GM20000 (cell line): ENCODE measurements around the gene CCS.

Source experiments
- DNase-seq: peaks from one replicate; pipeline ENCODE4 v3.0.0; 2012; ENCODE audit warnings: low spot score
- CTCF ChIP-seq: IDR thresholded peaks from 2 replicates; pipeline ENCODE4 v1.5.1; 2012; ENCODE audit warnings: mild to moderate bottlenecking, control low read depth; ENCODE audit errors: extremely low read depth, missing control alignments

The CCS gene

GRCh38 chr11:66625752-66626149 is 32.8 kb downstream of the CCS start:
- no peak for DNase-seq
- TF ChIP-seq CTCF, result no peak

- no peak for TF ChIP-seq CTCF
- no peak for DNase-seq
These were observed 33.4 kb downstream of the CCS start for GRCh38 chr11:66626382-66626781.

GRCh38 chr11:66626926-66627325 is 33.9 kb downstream of the CCS start:
- DNase-seq, result no peak
- TF ChIP-seq CTCF, result no peak

- DNase-seq, result no peak
- TF ChIP-seq CTCF, result no peak
These were observed 35.1 kb downstream of the CCS start for GRCh38 chr11:66628061-66628603.

GRCh38 chr11:66629356-66629755 is 36.4 kb downstream of the CCS start:
- no peak for TF ChIP-seq CTCF
- DNase-seq, result no peak

- TF ChIP-seq CTCF, result no peak
- no peak for DNase-seq
These were observed 38.9 kb downstream of the CCS start for GRCh38 chr11:66631883-66632282.

GRCh38 chr11:66632952-66633351 is 40.0 kb downstream of the CCS start:
- no peak for TF ChIP-seq CTCF

More at GRCh38 chr11:66632952-66633351, 40.0 kb downstream of the CCS start:
- DNase-seq, result no peak
